Calu3 (cell line): Measurements from ENCODE around the gene HLCS. TPM values are rescaled to one million over a fixed set of nuclear protein-coding genes. Genes with fewer than 3 reads are reported as not detected.

Source experiments
- BruUV-seq: library from RNA; stranded (reverse); fragments of 400-500 nt; replicated peaks from 2 replicates; lab custom pipeline; 2021; lab: Mats Ljungman, UMichigan
- CTCF ChIA-PET: fragments of 300-600 bp; sonication (Branson Sonifier 250); formaldehyde crosslinking; loops from one replicate; lab custom pipeline; 2022; ENCODE audit warnings: antibody characterized with exemption; lab: Charles Lee
- DNase-seq: peaks from one replicate; pipeline ENCODE4 v3.0.0; 2022
- H3K27ac Mint-ChIP-seq: one replicate; pipeline ENCODE4 v1.8.0; 2022; ENCODE audit warnings: mixed read lengths; ENCODE audit not compliant: unreplicated experiment
- H3K27me3 Mint-ChIP-seq: one replicate; pipeline ENCODE4 v1.8.0; 2022; ENCODE audit warnings: mixed read lengths; ENCODE audit not compliant: unreplicated experiment
- H3K36me3 Mint-ChIP-seq: one replicate; pipeline ENCODE4 v1.8.0; 2022; ENCODE audit warnings: mild to moderate bottlenecking, moderate library complexity, mixed read lengths; ENCODE audit not compliant: insufficient read depth, unreplicated experiment
- H3K4me1 Mint-ChIP-seq: one replicate; pipeline ENCODE4 v1.8.0; 2022; ENCODE audit warnings: mild to moderate bottlenecking, low read depth, mixed read lengths; ENCODE audit not compliant: unreplicated experiment
- H3K4me3 Mint-ChIP-seq: one replicate; pipeline ENCODE4 v1.8.0; 2022; ENCODE audit warnings: mild to moderate bottlenecking, low read depth, moderate library complexity, mixed read lengths; ENCODE audit not compliant: unreplicated experiment
- H3K9me3 Mint-ChIP-seq: one replicate; pipeline ENCODE4 v1.8.0; 2022; ENCODE audit warnings: low read depth, mixed read lengths; ENCODE audit not compliant: unreplicated experiment
- intact Hi-C: fragments of 100-400 bp; cut with micrococcal nuclease; formaldehyde crosslinking; loops from one replicate; pipeline ENCODE4 v1.10.0; 2022; ENCODE audit not compliant: unreplicated experiment
- total RNA-seq: library from RNA; stranded (reverse); gene quantifications from 2 replicates; pipeline ENCODE4 v1.2.3, GENCODE V29; 2022
- TF ChIP-seq, protein P1 (sequence below): fragments of 200-600 bp; IDR thresholded peaks from one replicate; pipeline ENCODE4 v1.8.0; 2022; ENCODE audit warnings: antibody characterized with exemption; ENCODE audit not compliant: unreplicated experiment

Gene HLCS
- total RNA-seq, 1 experiment from 2014 or later: 18.4 TPM

DNA sequence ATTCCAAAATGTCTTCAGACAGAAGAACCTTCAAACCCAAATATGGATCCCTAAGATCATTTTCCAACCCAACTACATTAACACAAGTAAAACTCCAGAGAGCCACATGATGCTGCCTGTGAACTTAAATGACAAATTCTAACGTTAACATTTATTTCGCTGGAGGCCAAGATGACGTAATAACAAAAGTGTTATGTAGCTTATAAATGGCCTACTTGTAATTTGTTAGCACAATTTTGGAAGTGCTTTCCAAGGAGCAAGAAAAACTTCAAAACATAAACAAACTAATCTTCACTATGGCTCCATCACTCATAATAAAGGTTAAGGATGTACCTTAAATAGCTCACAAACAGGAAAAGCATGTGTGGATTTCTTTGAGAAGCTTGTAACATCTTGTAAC is 126.7 kb downstream of the HLCS start:
- no peaks in the 10 kb centered on the region for H3K36me3 Mint-ChIP-seq

DNA sequence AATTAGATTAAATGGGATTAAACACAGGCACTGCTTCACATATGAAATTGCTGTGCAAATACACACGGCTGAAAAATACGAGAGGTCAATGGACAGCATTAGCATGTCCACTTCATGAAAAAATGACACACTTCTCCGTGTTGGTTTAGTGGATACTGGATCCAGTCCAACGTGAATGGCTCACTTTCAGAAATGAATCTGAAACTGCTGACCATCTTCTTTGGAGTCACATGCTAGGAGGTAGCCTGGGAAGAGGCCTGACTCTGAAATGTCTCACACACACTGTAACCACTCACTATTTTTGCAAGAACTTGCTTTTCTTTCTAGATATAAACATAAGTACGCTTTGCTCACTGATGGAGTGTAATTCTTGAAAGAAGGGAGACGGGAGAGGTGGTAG is 127.3 kb downstream of the HLCS start:
- Mint-ChIP-seq H3K27me3 (no peaks in the 10 kb centered on the region), H3K27ac (no peak overlapping the region), H3K4me3 (no peak overlapping the region), H3K4me1 (peaks cover 8% of the 10 kb centered on the region), H3K36me3 (no peaks in the 10 kb centered on the region), H3K9me3 (no peaks in the 10 kb centered on the region)
- DNase-seq: no peak
- intact Hi-C loops: no loop called here
- BruUV-seq: no TSS peak
- CTCF ChIA-PET: no interaction called here
- TF ChIP-seq, protein P1, sequence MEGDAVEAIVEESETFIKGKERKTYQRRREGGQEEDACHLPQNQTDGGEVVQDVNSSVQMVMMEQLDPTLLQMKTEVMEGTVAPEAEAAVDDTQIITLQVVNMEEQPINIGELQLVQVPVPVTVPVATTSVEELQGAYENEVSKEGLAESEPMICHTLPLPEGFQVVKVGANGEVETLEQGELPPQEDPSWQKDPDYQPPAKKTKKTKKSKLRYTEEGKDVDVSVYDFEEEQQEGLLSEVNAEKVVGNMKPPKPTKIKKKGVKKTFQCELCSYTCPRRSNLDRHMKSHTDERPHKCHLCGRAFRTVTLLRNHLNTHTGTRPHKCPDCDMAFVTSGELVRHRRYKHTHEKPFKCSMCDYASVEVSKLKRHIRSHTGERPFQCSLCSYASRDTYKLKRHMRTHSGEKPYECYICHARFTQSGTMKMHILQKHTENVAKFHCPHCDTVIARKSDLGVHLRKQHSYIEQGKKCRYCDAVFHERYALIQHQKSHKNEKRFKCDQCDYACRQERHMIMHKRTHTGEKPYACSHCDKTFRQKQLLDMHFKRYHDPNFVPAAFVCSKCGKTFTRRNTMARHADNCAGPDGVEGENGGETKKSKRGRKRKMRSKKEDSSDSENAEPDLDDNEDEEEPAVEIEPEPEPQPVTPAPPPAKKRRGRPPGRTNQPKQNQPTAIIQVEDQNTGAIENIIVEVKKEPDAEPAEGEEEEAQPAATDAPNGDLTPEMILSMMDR: no peak

More for the DNA sequence above, 126.7 kb downstream of the HLCS start:
- no peak for DNase-seq
- H3K27ac Mint-ChIP-seq: no peak overlapping the region
- H3K9me3 Mint-ChIP-seq: no peaks in the 10 kb centered on the region
- CTCF ChIA-PET: no interaction called here
- TF ChIP-seq, protein P1: no peak
- BruUV-seq: no TSS peak
- H3K27me3 Mint-ChIP-seq: no peaks in the 10 kb centered on the region
- intact Hi-C loops: no loop called here
- H3K4me3 Mint-ChIP-seq: no peak overlapping the region
- peaks cover 8% of the 10 kb centered on the region for H3K4me1 Mint-ChIP-seq

DNA sequence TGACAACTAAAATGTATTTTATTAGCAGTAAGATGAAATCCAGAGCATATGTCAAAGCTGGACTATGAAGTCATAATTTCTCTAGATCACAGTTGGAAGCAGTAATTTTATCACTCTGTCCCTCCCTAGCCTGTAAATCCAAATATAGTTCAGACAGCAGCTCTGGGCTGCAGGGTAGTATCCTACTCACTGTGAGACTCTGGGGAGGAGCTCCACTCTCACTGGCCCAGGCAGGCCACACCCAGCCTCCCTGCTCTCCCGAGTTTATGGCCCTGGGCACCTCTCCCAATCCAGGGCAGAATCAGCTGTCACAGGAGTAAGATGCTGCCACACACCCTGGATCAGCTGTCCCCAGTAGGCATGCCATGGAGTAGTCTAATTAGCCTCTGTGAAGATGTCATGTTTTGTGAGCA is 131.1 kb downstream of the HLCS start:
- CTCF ChIA-PET: interaction anchor here (0.5 kb wide), 1 partner anchor 1472 kb away, joined by 3 read pairs; no protein-coding TSS in a partner anchor
- Mint-ChIP-seq H3K4me1 (peaks cover 8% of the 10 kb centered on the region), H3K9me3 (no peaks in the 10 kb centered on the region), H3K36me3 (no peaks in the 10 kb centered on the region), H3K4me3 (no peak overlapping the region), H3K27me3 (no peaks in the 10 kb centered on the region), H3K27ac (no peak overlapping the region)
- TF ChIP-seq, protein P1: no peak
- intact Hi-C loops: no loop called here
- BruUV-seq: no TSS peak
- no peak for DNase-seq

DNA sequence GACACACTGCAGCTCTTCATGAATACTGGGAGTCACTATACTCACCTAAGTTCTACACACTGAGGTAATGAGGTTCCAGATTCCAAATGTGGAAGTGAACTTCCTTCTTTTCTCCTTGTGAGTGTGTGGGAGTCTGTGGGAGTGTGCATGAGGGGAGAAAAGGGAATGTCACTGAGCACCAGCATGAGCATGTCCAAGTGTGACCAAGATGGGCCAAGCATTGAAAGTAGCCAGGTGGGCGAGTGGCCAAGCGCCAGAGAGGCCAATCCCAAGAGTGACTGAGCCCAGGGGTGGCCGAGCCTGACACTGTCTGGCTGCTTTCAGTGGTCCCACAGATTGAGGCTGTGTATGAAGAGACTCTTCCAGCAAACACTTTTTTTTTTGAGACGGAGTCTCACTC is 132.3 kb downstream of the HLCS start:
- BruUV-seq: no TSS peak
- H3K27ac Mint-ChIP-seq: no peak overlapping the region
- no peak for DNase-seq
- no peaks in the 10 kb centered on the region for H3K36me3 Mint-ChIP-seq
- CTCF ChIA-PET: no interaction called here
- no peak overlapping the region for H3K4me3 Mint-ChIP-seq
- H3K9me3 Mint-ChIP-seq: no peaks in the 10 kb centered on the region
- intact Hi-C loops: no loop called here
- no peaks in the 10 kb centered on the region for H3K27me3 Mint-ChIP-seq
- TF ChIP-seq, protein P1: no peak
- peaks cover 11% of the 10 kb centered on the region for H3K4me1 Mint-ChIP-seq
